SU-DHL-6 (cell line): ENCODE results near the gene HTR5A.

Experiments
- H2AFZ ChIP-seq: fragments of 200-600 bp; sonication (generic); 2 replicates; pipeline ENCODE4 v1.6.1; 2014; ENCODE audit warnings: low read depth, mild to moderate bottlenecking, moderate library complexity, mixed read lengths, antibody characterized with exemption, low read length; ENCODE audit not compliant: severe bottlenecking
- H3F3A ChIP-seq: fragments of 200-600 bp; shearing (Covaris generic); 2 replicates; pipeline ENCODE4 v1.6.0; 2016; ENCODE audit warnings: antibody characterized with exemption, mild to moderate bottlenecking; ENCODE audit not compliant: insufficient read depth
- H3K27ac ChIP-seq: fragments of 200-600 bp; sonication (generic); 2 replicates; pipeline ENCODE4 v1.5.1; 2016; ENCODE audit warnings: low read depth, mild to moderate bottlenecking, low read length, moderate library complexity, mixed read lengths
- H3K27me3 ChIP-seq: fragments of 200-600 bp; sonication (generic), shearing (Covaris generic); 2 replicates; pipeline ENCODE4 v1.6.0; 2014; ENCODE audit warnings: mild to moderate bottlenecking, low read length
- H3K36me3 ChIP-seq: fragments of 200-600 bp; sonication (generic); 2 replicates; pipeline ENCODE4 v1.6.1; 2014; ENCODE audit warnings: mild to moderate bottlenecking, low read length, mixed read lengths
- H3K4me2 ChIP-seq: fragments of 300-600, 200-600 bp; shearing (Covaris generic), sonication (generic); 2 replicates; pipeline ENCODE4 v1.6.0; 2014; ENCODE audit warnings: low read length, low read depth, mild to moderate bottlenecking; ENCODE audit not compliant: poor library complexity, severe bottlenecking
- H3K4me3 ChIP-seq: fragments of 200-600 bp; sonication (generic); 2 replicates; pipeline ENCODE4 v1.5.1; 2014; ENCODE audit warnings: antibody characterized with exemption, low read length, mild to moderate bottlenecking, mixed read lengths; ENCODE audit not compliant: insufficient read depth, poor library complexity, severe bottlenecking
- H3K79me2 ChIP-seq: fragments of 200-600 bp; sonication (generic); 2 replicates; pipeline ENCODE4 v1.6.1; 2014; ENCODE audit warnings: mild to moderate bottlenecking, low read length, moderate library complexity; ENCODE audit not compliant: insufficient read depth
- H3K9ac ChIP-seq: fragments of 200-600 bp; sonication (generic); 2 replicates; pipeline ENCODE4 v1.7.0; 2014; ENCODE audit warnings: mild to moderate bottlenecking, low read length
- H3K9me2 ChIP-seq: fragments of 200-600 bp; sonication (generic); replicated peaks from 2 replicates; pipeline ENCODE4 v1.6.1; 2014; ENCODE audit warnings: low read length; ENCODE audit not compliant: insufficient read depth
- H3K9me3 ChIP-seq: fragments of 200-600 bp; sonication (generic); 2 replicates; pipeline ENCODE4 v1.6.1; 2014; ENCODE audit warnings: low read length, mixed read lengths; ENCODE audit not compliant: insufficient read depth
- H4K20me1 ChIP-seq: fragments of 200-600 bp; sonication (generic); 2 replicates; pipeline ENCODE4 v1.6.1; 2014; ENCODE audit warnings: low read depth, mild to moderate bottlenecking, antibody characterized with exemption, low read length, moderate library complexity, mixed read lengths
- EZH2phosphoT487 ChIP-seq: fragments of 200-600 bp; sonication (generic), shearing (Covaris generic); conservative IDR thresholded peaks from 2 replicates; pipeline ENCODE4 v1.6.1; 2018; ENCODE audit warnings: mild to moderate bottlenecking, antibody characterized with exemption, low read length, moderate library complexity, mixed read lengths
- TF ChIP-seq, protein P1 (sequence below): fragments of 200-600 bp; sonication (generic); IDR thresholded peaks from one replicate; pipeline ENCODE4 v1.5.1; 2017; ENCODE audit warnings: antibody characterized with exemption, mild to moderate bottlenecking, low read length, moderate library complexity; ENCODE audit not compliant: insufficient read depth, poor library complexity, severe bottlenecking

The HTR5A gene

DNA sequence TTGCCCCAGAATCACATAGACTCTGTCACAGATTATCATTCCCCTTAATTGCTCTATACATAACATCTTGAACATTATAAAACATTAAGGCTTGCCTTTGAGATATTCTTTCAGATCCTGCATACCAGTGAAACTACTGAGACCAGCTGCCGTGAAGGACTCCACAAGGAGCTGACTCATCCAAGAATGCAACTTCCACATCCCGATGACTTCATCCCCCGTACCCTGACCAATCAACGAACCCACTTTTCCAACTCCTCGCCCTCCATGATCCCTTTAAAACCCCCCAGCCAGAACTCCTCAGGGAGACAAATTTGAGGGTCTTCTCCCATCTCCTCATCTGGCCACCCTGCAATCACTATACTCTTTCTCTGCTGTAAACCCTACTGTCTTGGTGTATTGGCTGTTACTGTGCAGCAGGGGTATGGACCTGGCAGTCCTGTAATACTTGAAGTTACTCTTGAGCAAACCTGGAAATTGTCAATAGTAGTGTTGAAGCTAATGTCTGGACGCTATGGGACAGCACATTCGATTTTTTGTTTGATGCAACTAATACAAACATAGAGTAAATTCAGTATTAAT, 49.8 kb downstream of the HTR5A start:
- Histone ChIP-seq H3K4me2 (no peak overlapping the region), H4K20me1 (no peaks in the 10 kb centered on the region), H3K9me2 (no peaks in the 10 kb centered on the region), H3K79me2 (no peaks in the 10 kb centered on the region), H3F3A (no peaks in the 10 kb centered on the region), H2AFZ (no peak overlapping the region), H3K9me3 (peaks cover 8% of the 10 kb centered on the region; the same call in 1 of the 2 replicates), H3K4me3 (no peak overlapping the region), H3K27me3 (no peaks in the 10 kb centered on the region), H3K9ac (no peak overlapping the region), H3K27ac (no peak overlapping the region), H3K36me3 (no peaks in the 10 kb centered on the region)
- TF ChIP-seq, protein P1, sequence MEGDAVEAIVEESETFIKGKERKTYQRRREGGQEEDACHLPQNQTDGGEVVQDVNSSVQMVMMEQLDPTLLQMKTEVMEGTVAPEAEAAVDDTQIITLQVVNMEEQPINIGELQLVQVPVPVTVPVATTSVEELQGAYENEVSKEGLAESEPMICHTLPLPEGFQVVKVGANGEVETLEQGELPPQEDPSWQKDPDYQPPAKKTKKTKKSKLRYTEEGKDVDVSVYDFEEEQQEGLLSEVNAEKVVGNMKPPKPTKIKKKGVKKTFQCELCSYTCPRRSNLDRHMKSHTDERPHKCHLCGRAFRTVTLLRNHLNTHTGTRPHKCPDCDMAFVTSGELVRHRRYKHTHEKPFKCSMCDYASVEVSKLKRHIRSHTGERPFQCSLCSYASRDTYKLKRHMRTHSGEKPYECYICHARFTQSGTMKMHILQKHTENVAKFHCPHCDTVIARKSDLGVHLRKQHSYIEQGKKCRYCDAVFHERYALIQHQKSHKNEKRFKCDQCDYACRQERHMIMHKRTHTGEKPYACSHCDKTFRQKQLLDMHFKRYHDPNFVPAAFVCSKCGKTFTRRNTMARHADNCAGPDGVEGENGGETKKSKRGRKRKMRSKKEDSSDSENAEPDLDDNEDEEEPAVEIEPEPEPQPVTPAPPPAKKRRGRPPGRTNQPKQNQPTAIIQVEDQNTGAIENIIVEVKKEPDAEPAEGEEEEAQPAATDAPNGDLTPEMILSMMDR, result no peak
- no peak for TF ChIP-seq EZH2phosphoT487

DNA sequence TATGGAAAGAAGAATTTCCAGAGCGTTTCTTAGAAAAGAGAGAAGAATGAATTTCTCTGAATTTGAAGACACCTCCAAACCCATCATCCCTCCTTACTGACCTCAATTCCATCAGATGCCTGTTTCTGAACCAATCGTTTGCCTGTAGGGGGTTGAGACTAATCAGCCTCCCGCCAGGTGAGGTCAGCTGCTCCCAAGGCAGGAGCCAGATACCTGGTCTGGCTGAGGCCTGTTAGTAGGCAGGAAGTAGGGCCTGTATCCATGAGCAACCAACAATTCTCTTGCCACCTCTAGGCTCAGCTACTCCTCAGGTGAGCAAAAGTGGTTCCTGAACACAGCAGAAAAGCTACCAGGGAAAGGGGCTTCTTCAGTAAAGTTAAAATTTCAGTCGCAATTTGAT, 50.3 kb downstream of the HTR5A start:
- Histone ChIP-seq H3K9me2 (no peaks in the 10 kb centered on the region), H3K4me3 (no peak overlapping the region), H2AFZ (no peak overlapping the region), H3K27me3 (no peaks in the 10 kb centered on the region), H3K27ac (no peak overlapping the region), H4K20me1 (no peaks in the 10 kb centered on the region), H3K79me2 (no peaks in the 10 kb centered on the region), H3F3A (no peaks in the 10 kb centered on the region), H3K4me2 (no peak overlapping the region), H3K9me3 (peaks cover 8% of the 10 kb centered on the region; the same call in 1 of the 2 replicates), H3K9ac (no peak overlapping the region), H3K36me3 (no peaks in the 10 kb centered on the region)
- no peak for TF ChIP-seq EZH2phosphoT487
- TF ChIP-seq, protein P1, result no peak

DNA sequence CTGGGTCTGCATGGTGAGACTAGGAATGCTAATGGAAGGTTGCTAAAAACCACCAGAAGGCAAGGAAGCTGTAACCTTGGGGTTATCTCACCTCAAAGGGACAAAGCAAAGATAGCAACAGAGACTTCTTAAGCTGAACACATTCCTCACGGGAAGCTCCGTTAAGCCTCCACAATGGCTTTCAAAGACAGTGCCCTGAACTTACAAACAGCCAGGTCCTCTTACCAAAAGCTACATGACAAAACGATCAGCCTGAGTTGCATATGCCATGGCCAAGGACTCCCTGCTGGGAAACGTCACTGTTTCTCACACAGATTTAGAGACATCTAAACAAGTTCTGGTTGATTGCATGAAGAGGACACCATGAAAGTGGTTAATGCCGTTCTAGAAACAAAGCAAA, 52.7 kb downstream of the HTR5A start:
- H3K9me3 ChIP-seq, result peaks cover 8% of the 10 kb centered on the region; the same call in 1 of the 2 replicates

More for the DNA sequence above, 52.7 kb downstream of the HTR5A start:
- Histone ChIP-seq H4K20me1 (no peaks in the 10 kb centered on the region), H3K36me3 (no peaks in the 10 kb centered on the region), H3K4me3 (no peak overlapping the region), H3K9ac (no peak overlapping the region), H3K27me3 (no peaks in the 10 kb centered on the region), H3K27ac (no peak overlapping the region), H3F3A (no peaks in the 10 kb centered on the region), H3K4me2 (no peak overlapping the region), H2AFZ (no peak overlapping the region), H3K9me2 (no peaks in the 10 kb centered on the region), H3K79me2 (no peaks in the 10 kb centered on the region)
- TF ChIP-seq, protein P1, result no peak
- TF ChIP-seq EZH2phosphoT487, result no peak
